ENCODE measurements around the gene GRM1. TPM values are rescaled to one million over a fixed set of nuclear protein-coding genes. Genes with fewer than 3 reads are reported as not detected.

GRM1 gene
- polyA plus RNA-seq, 1 experiment: 0.01 TPM

DNA sequence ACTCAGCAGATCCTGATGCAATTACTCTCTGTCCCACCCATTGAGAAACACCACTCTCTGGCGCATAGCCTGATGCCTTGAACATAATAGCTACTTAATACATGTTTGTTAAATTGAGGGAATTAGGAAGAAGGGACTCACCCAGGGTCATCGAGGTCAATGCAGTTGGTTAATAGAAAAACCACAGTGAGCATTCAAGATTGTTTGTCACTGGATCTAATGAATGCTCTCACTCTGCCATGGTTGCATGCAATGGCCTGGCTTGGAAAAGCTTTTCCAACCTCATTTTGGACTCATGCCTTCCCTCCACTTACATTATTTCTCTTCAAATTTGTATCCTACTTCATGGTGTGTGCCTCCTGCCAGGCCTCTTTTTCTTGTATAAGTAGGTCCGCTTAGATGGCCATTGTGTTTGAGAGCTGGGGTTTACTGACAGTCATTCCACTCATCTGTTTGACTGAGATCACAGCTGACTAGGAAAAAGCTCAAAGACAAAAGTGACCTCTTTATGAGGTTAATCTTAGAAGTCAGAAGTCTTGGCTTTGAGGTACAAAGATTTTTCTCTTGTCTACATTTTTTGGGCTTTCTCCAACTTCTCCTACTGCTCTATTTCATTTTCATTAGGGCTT, 360.0 kb downstream of the GRM1 start:
- TF ChIP-seq, protein P1, sequence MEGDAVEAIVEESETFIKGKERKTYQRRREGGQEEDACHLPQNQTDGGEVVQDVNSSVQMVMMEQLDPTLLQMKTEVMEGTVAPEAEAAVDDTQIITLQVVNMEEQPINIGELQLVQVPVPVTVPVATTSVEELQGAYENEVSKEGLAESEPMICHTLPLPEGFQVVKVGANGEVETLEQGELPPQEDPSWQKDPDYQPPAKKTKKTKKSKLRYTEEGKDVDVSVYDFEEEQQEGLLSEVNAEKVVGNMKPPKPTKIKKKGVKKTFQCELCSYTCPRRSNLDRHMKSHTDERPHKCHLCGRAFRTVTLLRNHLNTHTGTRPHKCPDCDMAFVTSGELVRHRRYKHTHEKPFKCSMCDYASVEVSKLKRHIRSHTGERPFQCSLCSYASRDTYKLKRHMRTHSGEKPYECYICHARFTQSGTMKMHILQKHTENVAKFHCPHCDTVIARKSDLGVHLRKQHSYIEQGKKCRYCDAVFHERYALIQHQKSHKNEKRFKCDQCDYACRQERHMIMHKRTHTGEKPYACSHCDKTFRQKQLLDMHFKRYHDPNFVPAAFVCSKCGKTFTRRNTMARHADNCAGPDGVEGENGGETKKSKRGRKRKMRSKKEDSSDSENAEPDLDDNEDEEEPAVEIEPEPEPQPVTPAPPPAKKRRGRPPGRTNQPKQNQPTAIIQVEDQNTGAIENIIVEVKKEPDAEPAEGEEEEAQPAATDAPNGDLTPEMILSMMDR (IDR thresholded peaks at IDR 0.05; ENCODE audit: low read depth, low read length): no peak

DNA sequence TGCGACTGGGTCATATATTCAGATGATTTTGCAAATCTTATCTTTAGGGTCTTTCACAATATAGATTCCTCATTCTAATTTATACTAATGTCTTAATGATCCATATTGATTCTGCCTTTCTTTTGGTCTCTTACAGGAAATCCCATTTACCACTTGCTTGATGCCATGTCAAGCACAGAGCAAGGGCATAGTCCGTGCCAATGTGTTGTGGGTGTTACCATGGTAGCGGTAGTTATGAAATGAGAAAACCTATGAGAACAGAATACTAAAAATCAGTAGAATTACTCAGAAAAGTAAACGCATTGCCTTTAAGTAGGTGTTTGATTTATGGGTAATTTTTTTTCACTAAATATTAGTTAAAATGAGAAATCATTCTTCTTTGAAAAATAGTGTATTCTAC, 360.9 kb downstream of the GRM1 start:
- Histone ChIP-seq H3K4me3 (ENCODE audit: low read depth, low read length) (no peak overlapping the region), H3K9me3 (ENCODE audit: control insufficient read depth, insufficient read depth, low read length) (no peaks in the 10 kb centered on the region), H3K27ac (ENCODE audit: low read depth, low read length) (no peak overlapping the region), H3K27me3 (ENCODE audit: control insufficient read depth, insufficient read depth, low read length) (no peaks in the 10 kb centered on the region)
- ChIA-PET CTCF (no interaction called here), POLR2A (no interaction called here)
- TF ChIP-seq, protein P1 (IDR thresholded peaks at IDR 0.05; ENCODE audit: low read depth, low read length): no peak
- no peak for DNase-seq (ENCODE audit: low read depth, low spot score)

More for the DNA sequence above, 360.0 kb downstream of the GRM1 start:
- ChIA-PET POLR2A (no interaction called here), CTCF (no interaction called here)
- Histone ChIP-seq H3K27ac (ENCODE audit: low read depth, low read length) (no peak overlapping the region), H3K27me3 (ENCODE audit: control insufficient read depth, insufficient read depth, low read length) (no peaks in the 10 kb centered on the region), H3K9me3 (ENCODE audit: control insufficient read depth, insufficient read depth, low read length) (no peaks in the 10 kb centered on the region), H3K4me3 (ENCODE audit: low read depth, low read length) (no peak overlapping the region)
- no peak for DNase-seq (ENCODE audit: low read depth, low spot score)

GRCh38 chr6:146397638-146398037, 368.8 kb downstream of the GRM1 start:
- H3K9me3 ChIP-seq (ENCODE audit: control insufficient read depth, insufficient read depth, low read length): no peaks in the 10 kb centered on the region
- DNase-seq (ENCODE audit: low read depth, low spot score): no peak
- H3K27ac ChIP-seq (ENCODE audit: low read depth, low read length): no peak overlapping the region
- H3K4me3 ChIP-seq (ENCODE audit: low read depth, low read length): no peak overlapping the region
- ChIA-PET POLR2A (interaction anchor here (0.7 kb wide), 1 partner anchor 307 kb away, joined by 11 read pairs; no protein-coding TSS in a partner anchor), CTCF (no interaction called here)
- H3K27me3 ChIP-seq (ENCODE audit: control insufficient read depth, insufficient read depth, low read length): no peaks in the 10 kb centered on the region
- TF ChIP-seq, protein P1 (IDR thresholded peaks at IDR 0.05; ENCODE audit: low read depth, low read length): no peak

GRCh38 chr6:146402476-146402875, 373.6 kb downstream of the GRM1 start:
- Histone ChIP-seq H3K9me3 (ENCODE audit: control insufficient read depth, insufficient read depth, low read length) (no peaks in the 10 kb centered on the region), H3K27me3 (ENCODE audit: control insufficient read depth, insufficient read depth, low read length) (no peaks in the 10 kb centered on the region), H3K4me3 (ENCODE audit: low read depth, low read length) (no peak overlapping the region), H3K27ac (ENCODE audit: low read depth, low read length) (no peak overlapping the region)
- no peak for DNase-seq (ENCODE audit: low read depth, low spot score)
- POLR2A ChIA-PET: no interaction called here
- TF ChIP-seq, protein P1 (IDR thresholded peaks at IDR 0.05; ENCODE audit: low read depth, low read length): no peak
- CTCF ChIA-PET: no interaction called here

GRCh38 chr6:146408583-146408982, 379.7 kb downstream of the GRM1 start:
- Histone ChIP-seq H3K27ac (ENCODE audit: low read depth, low read length) (no peak overlapping the region), H3K27me3 (ENCODE audit: control insufficient read depth, insufficient read depth, low read length) (no peaks in the 10 kb centered on the region), H3K9me3 (ENCODE audit: control insufficient read depth, insufficient read depth, low read length) (no peaks in the 10 kb centered on the region), H3K4me3 (ENCODE audit: low read depth, low read length) (no peak overlapping the region)
- POLR2A ChIA-PET: no interaction called here
- DNase-seq (ENCODE audit: low read depth, low spot score): no peak
- TF ChIP-seq, protein P1 (IDR thresholded peaks at IDR 0.05; ENCODE audit: low read depth, low read length): no peak
- CTCF ChIA-PET: no interaction called here
